Astrocyte (in vitro differentiated cells and primary cell): ENCODE measurements around the gene MYOZ2.

Experiments used
- EZH2 ChIP-seq: IDR thresholded peaks from 2 replicates; pipeline ENCODE4 v1.6.1; 2012; ENCODE audit warnings: mild to moderate bottlenecking, low read length, inconsistent platforms; ENCODE audit not compliant: insufficient read depth
- TF ChIP-seq, protein P1 (sequence below): IDR thresholded peaks from 2 replicates; pipeline ENCODE4 v1.5.1; 2011; ENCODE audit warnings: low read depth, mild to moderate bottlenecking, inconsistent platforms, low read length, moderate library complexity; ENCODE audit not compliant: insufficient read depth

DNA sequence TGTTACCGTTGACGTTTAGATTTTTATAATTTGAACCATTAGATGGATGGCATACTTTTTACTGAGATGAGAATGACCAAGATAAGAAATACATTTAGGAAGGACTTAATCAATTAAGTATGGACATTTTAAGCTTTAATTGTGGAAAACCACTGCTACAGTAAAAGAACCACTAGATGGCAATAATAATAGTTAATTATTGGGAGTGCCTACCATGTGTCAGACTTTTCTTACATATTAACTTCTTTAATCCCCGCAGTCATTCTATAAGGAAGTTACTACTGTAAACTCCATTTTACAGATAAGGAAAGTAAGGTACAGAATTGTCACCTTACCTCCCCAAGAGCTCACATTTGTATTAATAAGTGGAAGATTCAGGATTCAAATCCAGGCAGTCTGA is 48.5 kb upstream of the MYOZ2 start:
- TF ChIP-seq, protein P1, sequence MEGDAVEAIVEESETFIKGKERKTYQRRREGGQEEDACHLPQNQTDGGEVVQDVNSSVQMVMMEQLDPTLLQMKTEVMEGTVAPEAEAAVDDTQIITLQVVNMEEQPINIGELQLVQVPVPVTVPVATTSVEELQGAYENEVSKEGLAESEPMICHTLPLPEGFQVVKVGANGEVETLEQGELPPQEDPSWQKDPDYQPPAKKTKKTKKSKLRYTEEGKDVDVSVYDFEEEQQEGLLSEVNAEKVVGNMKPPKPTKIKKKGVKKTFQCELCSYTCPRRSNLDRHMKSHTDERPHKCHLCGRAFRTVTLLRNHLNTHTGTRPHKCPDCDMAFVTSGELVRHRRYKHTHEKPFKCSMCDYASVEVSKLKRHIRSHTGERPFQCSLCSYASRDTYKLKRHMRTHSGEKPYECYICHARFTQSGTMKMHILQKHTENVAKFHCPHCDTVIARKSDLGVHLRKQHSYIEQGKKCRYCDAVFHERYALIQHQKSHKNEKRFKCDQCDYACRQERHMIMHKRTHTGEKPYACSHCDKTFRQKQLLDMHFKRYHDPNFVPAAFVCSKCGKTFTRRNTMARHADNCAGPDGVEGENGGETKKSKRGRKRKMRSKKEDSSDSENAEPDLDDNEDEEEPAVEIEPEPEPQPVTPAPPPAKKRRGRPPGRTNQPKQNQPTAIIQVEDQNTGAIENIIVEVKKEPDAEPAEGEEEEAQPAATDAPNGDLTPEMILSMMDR: peak; percentile 4
- no peak for TF ChIP-seq EZH2
